ENCODE data around the gene PACS1. TPM values are rescaled to one million over a fixed set of nuclear protein-coding genes. Genes with fewer than 3 reads are reported as not detected.

The PACS1 gene
- polyA plus RNA-seq, 1 of the 3 experiments (the other 2 are of a cell fraction): 37.3 TPM

DNA sequence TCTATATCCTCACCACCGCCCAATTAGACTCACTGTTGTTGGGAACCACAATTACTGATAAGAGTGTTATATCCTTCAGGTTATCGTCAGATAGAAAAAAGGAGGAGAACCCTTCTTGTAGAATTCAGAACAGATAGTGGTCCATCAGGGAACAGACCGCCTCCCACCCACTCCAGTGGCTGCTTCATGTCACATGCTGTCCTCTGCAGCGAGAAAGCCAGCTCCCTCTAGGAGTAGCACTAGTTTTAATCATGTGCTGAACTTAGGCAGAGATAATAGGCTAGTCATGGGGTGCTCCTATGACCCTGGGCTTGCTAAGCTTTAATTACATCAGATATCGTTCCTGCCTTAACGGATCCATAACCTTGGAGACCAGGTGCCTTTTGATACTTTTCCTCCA lies 146.8 kb downstream of the PACS1 start:
- no peaks in the 10 kb centered on the region for H3K27me3 ChIP-seq (ENCODE audit: insufficient read depth)
- TF ChIP-seq EZH2phosphoT487 (IDR thresholded peaks at IDR 0.05; ENCODE audit: borderline replicate concordance, low read depth) (no peak), CHD2 (IDR thresholded peaks at IDR 0.05; ENCODE audit: low read length, partially characterized antibody) (no peak), GATA2 (CRISPR knock-in tag; IDR thresholded peaks at IDR 0.05) (no peak)
- TF ChIP-seq, protein P1, sequence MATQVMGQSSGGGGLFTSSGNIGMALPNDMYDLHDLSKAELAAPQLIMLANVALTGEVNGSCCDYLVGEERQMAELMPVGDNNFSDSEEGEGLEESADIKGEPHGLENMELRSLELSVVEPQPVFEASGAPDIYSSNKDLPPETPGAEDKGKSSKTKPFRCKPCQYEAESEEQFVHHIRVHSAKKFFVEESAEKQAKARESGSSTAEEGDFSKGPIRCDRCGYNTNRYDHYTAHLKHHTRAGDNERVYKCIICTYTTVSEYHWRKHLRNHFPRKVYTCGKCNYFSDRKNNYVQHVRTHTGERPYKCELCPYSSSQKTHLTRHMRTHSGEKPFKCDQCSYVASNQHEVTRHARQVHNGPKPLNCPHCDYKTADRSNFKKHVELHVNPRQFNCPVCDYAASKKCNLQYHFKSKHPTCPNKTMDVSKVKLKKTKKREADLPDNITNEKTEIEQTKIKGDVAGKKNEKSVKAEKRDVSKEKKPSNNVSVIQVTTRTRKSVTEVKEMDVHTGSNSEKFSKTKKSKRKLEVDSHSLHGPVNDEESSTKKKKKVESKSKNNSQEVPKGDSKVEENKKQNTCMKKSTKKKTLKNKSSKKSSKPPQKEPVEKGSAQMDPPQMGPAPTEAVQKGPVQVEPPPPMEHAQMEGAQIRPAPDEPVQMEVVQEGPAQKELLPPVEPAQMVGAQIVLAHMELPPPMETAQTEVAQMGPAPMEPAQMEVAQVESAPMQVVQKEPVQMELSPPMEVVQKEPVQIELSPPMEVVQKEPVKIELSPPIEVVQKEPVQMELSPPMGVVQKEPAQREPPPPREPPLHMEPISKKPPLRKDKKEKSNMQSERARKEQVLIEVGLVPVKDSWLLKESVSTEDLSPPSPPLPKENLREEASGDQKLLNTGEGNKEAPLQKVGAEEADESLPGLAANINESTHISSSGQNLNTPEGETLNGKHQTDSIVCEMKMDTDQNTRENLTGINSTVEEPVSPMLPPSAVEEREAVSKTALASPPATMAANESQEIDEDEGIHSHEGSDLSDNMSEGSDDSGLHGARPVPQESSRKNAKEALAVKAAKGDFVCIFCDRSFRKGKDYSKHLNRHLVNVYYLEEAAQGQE (IDR thresholded peaks at IDR 0.05; ENCODE audit: low read depth, low read length): no peak
- TF ChIP-seq, protein P2, sequence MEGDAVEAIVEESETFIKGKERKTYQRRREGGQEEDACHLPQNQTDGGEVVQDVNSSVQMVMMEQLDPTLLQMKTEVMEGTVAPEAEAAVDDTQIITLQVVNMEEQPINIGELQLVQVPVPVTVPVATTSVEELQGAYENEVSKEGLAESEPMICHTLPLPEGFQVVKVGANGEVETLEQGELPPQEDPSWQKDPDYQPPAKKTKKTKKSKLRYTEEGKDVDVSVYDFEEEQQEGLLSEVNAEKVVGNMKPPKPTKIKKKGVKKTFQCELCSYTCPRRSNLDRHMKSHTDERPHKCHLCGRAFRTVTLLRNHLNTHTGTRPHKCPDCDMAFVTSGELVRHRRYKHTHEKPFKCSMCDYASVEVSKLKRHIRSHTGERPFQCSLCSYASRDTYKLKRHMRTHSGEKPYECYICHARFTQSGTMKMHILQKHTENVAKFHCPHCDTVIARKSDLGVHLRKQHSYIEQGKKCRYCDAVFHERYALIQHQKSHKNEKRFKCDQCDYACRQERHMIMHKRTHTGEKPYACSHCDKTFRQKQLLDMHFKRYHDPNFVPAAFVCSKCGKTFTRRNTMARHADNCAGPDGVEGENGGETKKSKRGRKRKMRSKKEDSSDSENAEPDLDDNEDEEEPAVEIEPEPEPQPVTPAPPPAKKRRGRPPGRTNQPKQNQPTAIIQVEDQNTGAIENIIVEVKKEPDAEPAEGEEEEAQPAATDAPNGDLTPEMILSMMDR (IDR thresholded peaks at IDR 0.05): no peak
- no peaks in the 10 kb centered on the region for H3K9me2 ChIP-seq
- no peak overlapping the region for H3K4me2 ChIP-seq
- H4K20me1 ChIP-seq (ENCODE audit: insufficient read depth): no peaks in the 10 kb centered on the region
- CTCF ChIA-PET: interaction anchor here (0.9 kb wide), 1 partner anchor 82 kb away, joined by 3 read pairs; no protein-coding TSS in a partner anchor
- WGBS (ENCODE audit: low lambda C conversion rate): 96% methylated on average over 6 of the region's 6 CpGs
- no peak overlapping the region for H3K27ac ChIP-seq (ENCODE audit: low read depth in 2 of 2, low read length in 1 of 2)
- no peak for DNase-seq
- peaks cover 6% of the 10 kb centered on the region; the same call in 1 of the 2 replicates for H3K79me2 ChIP-seq (ENCODE audit: insufficient read depth)
- H3K4me3 ChIP-seq (ENCODE audit: low read depth in 2 of 2, low read length in 1 of 2): no peak overlapping the region
- no peak overlapping the region for H2AFZ ChIP-seq (ENCODE audit: low read depth)
- no peak overlapping the region for H3K9ac ChIP-seq
- no peaks in the 10 kb centered on the region for H3K9me3 ChIP-seq
- H3K36me3 ChIP-seq (replicated peaks in 1 of 2; ENCODE audit: control insufficient read depth in 1 of 2, insufficient read depth in 2 of 2, low read length in 1 of 2): peaks cover 31 to 43% of the 10 kb centered on the region in 2 experiments
- POLR2A ChIA-PET: no interaction called here
- peaks cover 3% of the 10 kb centered on the region for H3F3A ChIP-seq (replicated peaks; ENCODE audit: insufficient read depth)
- no peaks in the 10 kb centered on the region for H3K4me1 ChIP-seq (ENCODE audit: control insufficient read depth in 1 of 2, insufficient read depth in 2 of 2, low read depth in 1 of 2, low read length in 1 of 2)

DNA sequence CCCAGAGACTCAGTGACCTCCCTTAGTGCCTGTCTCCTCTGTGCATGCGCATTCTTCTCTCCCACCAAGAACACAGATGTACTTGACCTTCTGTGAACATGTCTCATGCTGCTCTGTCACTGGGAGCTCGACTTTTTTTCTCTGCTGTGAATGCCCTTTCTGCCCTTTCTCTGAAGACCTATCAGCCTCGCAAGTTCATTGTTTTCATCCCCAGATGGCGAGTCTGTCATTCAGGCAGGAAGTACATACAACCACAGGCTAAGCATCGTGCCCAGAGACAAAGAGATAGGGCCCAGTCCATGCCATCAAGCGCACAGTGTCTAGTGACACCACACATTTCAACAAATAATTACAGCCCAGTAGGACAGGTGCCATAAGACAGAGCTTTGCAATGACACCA lies 148.0 kb downstream of the PACS1 start:
- POLR2A ChIA-PET: no interaction called here

More for the DNA sequence above, 148.0 kb downstream of the PACS1 start:
- no peak overlapping the region for H2AFZ ChIP-seq (ENCODE audit: low read depth)
- H3K79me2 ChIP-seq (ENCODE audit: insufficient read depth): no peaks in the 10 kb centered on the region
- peaks cover 0 to 2% of the 10 kb centered on the region in 2 experiments; a peak in 1 of 4 replicates for H3K4me1 ChIP-seq (ENCODE audit: control insufficient read depth in 1 of 2, insufficient read depth in 2 of 2, low read depth in 1 of 2, low read length in 1 of 2)
- no peak for DNase-seq
- peaks cover 8% of the 10 kb centered on the region for H3F3A ChIP-seq (replicated peaks; ENCODE audit: insufficient read depth)
- H3K9ac ChIP-seq: no peak overlapping the region
- H3K4me3 ChIP-seq (ENCODE audit: low read depth in 2 of 2, low read length in 1 of 2): no peak overlapping the region
- peaks cover 23 to 43% of the 10 kb centered on the region in 2 experiments for H3K36me3 ChIP-seq (replicated peaks in 1 of 2; ENCODE audit: control insufficient read depth in 1 of 2, insufficient read depth in 2 of 2, low read length in 1 of 2)
- H3K9me3 ChIP-seq: no peaks in the 10 kb centered on the region
- no peak overlapping the region for H3K27ac ChIP-seq (ENCODE audit: low read depth in 2 of 2, low read length in 1 of 2)
- H3K9me2 ChIP-seq: no peaks in the 10 kb centered on the region
- TF ChIP-seq, protein P1 (IDR thresholded peaks at IDR 0.05; ENCODE audit: low read depth, low read length): no peak
- TF ChIP-seq RXRA (IDR thresholded peaks at IDR 0.05; ENCODE audit: borderline replicate concordance, low read depth) (no peak), MEF2A (IDR thresholded peaks at IDR 0.05; ENCODE audit: borderline replicate concordance, low read depth) (no peak), GABPA (IDR thresholded peaks at IDR 0.05; ENCODE audit: low read depth) (no peak), RFX5 (IDR thresholded peaks at IDR 0.05; ENCODE audit: low read length) (no peak), SMC3 (IDR thresholded peaks at IDR 0.05; ENCODE audit: low read depth, low read length) (no peak), NRF1 (IDR thresholded peaks at IDR 0.05; ENCODE audit: low read depth, low read length) (no peak), TAF1 (IDR thresholded peaks at IDR 0.05; ENCODE audit: borderline replicate concordance, low read depth, low read length) (no peak), NFIC (IDR thresholded peaks at IDR 0.05; ENCODE audit: borderline replicate concordance) (no peak), EP300 (IDR thresholded peaks at IDR 0.05; ENCODE audit: borderline replicate concordance in 1 of 2, low read depth in 1 of 2, low read length in 1 of 2) (no peak), SIN3A (IDR thresholded peaks at IDR 0.05; ENCODE audit: borderline replicate concordance, low read depth, low read length) (no peak)
- TF ChIP-seq, protein P2 (IDR thresholded peaks at IDR 0.05): no peak
- H3K27me3 ChIP-seq (ENCODE audit: insufficient read depth): no peaks in the 10 kb centered on the region
- no peak overlapping the region for H3K4me2 ChIP-seq
- 0 out of 2 replicates have a peak, but pooled peaks cover 4% of the 10 kb centered on the region for H4K20me1 ChIP-seq (ENCODE audit: insufficient read depth)
- CTCF ChIA-PET: no interaction called here
- WGBS (ENCODE audit: low lambda C conversion rate): 82% methylated on average over 6 of the region's 6 CpGs

All from SK-N-SH (cell line).